Fibroblast of lung (primary cell): ENCODE measurements around the gene SLC30A10.

Source experiments
- EZH2 ChIP-seq: IDR thresholded peaks from 2 replicates; pipeline ENCODE4 v1.5.1; 2012; ENCODE audit warnings: low read length, control low read depth, mild to moderate bottlenecking; ENCODE audit errors: missing control alignments
- TF ChIP-seq, protein P1 (sequence below), 2 donors: IDR thresholded peaks in 1 of 2; conservative IDR thresholded peaks in 1 of 2; 1 replicate in 1 of 2; 2 replicates in 1 of 2; pipeline ENCODE4 v1.5.1; 2011 to 2012; ENCODE audit warnings: low read length in 2 of 2, control low read depth in 1 of 2, inconsistent platforms in 1 of 2, low read depth in 1 of 2, mild to moderate bottlenecking in 1 of 2

DNA sequence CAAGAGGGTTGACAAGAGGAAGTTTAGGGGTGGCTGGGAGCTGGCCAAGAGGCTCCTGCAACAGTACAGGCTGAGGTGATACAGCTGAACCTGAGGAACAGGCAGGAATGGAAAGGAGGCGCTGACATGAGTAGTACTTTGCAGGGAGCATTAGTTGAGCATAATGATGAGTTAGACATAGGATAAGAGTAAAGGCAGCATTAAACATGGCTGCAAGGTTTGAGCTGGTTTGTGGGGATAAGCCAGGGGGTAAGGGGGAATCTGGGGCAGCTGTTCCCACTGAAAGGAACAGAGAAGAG, 20.6 kb downstream of the SLC30A10 start:
- TF ChIP-seq, protein P1, sequence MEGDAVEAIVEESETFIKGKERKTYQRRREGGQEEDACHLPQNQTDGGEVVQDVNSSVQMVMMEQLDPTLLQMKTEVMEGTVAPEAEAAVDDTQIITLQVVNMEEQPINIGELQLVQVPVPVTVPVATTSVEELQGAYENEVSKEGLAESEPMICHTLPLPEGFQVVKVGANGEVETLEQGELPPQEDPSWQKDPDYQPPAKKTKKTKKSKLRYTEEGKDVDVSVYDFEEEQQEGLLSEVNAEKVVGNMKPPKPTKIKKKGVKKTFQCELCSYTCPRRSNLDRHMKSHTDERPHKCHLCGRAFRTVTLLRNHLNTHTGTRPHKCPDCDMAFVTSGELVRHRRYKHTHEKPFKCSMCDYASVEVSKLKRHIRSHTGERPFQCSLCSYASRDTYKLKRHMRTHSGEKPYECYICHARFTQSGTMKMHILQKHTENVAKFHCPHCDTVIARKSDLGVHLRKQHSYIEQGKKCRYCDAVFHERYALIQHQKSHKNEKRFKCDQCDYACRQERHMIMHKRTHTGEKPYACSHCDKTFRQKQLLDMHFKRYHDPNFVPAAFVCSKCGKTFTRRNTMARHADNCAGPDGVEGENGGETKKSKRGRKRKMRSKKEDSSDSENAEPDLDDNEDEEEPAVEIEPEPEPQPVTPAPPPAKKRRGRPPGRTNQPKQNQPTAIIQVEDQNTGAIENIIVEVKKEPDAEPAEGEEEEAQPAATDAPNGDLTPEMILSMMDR (conservative IDR thresholded peaks at IDR 0.05 in 1 of 2, IDR thresholded peaks at IDR 0.05 in 1 of 2; ENCODE audit: low read depth in 1 of 2, low read length in 2 of 2): no peak
- no peak for TF ChIP-seq EZH2
